Kidney glomerular epithelial cell (primary cell): ENCODE data around the gene PDGFA.
A peak's percentile ranks its signal among the peaks of the same experiment; 100 is the strongest.

Source experiments
- DNase-seq: peaks from one replicate; lab custom pipeline; 2025; lab: John Stamatoyannopoulos, UW

Gene PDGFA

DNA sequence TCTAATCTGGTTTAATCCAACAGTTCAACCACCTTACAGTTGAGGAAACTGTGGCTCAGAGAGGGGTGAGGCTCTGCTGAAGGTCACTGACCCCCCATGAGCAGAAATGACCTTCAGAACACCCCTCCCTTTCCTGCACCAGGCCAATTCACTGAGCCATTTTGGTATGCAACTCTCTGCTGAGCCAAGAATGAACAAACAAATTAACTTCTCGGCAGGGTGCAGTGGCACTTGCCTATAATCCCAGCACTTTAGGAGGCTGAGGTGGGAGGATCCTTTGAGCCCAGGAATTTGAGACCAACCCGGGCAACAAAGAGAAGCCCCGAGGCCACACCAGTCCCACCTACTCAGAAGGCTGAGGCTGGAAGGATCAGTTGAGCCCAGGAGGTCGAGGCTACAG is 29.8 kb downstream of the PDGFA start:
- no peak for DNase-seq

DNA sequence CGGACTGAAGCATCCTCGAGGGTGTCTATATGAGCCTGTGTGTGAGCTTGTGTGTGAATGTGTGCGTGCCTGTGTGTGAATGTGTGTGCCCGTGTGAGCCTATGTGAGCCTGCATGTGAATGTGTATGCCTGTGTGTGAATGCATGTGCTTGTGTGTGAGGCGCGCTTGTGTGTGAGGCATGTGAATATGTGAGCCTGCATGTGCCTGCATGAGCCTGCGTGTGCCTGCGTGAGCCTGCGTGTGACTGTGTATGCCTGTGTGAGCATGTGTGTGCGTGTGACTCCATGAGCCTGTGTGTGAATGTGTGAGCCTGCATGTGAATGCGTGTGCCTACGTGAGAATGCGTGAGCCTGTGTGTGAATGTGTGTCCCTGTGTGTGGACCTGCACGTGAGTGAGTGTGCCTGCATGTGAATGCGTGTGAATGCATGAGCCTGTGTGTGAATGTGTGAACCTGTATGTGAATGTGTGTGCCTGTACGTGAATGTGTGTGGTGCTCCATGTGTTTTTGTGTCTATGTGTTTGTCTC is 33.4 kb downstream of the PDGFA start:
- DNase-seq, result no peak

DNA sequence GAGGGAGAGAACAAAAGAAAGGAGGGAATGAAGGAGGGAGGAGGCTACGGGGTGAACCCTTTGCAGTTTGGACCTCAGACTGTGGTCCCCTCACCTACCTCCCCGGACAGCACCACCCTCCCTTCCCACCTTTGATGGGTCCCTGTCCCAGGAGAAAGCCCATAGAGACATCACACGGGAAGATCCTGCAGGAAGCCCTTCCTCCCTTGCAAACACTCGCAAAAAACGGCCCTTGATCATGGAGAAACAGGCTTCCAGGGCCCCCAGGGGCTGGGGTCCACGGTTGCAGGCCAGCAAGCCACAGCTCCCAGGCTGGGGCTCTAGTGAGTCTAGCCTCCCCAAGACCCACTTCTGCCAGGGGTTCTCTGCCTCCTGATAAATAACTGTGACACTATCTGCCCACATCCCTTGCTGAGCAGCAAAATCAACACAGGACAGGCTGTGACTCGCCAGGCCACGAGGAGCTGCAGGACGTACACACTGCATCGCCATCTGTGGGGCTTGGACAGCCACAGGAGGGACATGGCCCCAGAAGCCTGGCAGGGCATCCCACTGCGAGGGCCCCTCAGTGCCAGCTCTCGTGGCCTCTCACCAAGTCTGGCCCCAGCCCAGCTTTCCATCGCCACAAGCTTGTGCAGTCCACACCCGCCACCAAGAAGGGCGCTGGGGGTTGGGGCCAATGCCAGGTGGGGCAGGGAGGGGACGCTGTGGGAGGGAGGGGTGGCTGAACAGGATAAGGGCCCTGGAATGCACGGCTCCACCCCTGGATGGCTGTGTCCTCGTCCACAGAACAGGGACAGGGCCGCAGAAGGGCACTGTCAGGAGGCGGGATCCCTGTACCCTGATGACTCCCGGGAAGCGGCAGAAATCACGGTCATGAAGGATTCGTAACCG is 34.2 kb downstream of the PDGFA start:
- no peak for DNase-seq

DNA sequence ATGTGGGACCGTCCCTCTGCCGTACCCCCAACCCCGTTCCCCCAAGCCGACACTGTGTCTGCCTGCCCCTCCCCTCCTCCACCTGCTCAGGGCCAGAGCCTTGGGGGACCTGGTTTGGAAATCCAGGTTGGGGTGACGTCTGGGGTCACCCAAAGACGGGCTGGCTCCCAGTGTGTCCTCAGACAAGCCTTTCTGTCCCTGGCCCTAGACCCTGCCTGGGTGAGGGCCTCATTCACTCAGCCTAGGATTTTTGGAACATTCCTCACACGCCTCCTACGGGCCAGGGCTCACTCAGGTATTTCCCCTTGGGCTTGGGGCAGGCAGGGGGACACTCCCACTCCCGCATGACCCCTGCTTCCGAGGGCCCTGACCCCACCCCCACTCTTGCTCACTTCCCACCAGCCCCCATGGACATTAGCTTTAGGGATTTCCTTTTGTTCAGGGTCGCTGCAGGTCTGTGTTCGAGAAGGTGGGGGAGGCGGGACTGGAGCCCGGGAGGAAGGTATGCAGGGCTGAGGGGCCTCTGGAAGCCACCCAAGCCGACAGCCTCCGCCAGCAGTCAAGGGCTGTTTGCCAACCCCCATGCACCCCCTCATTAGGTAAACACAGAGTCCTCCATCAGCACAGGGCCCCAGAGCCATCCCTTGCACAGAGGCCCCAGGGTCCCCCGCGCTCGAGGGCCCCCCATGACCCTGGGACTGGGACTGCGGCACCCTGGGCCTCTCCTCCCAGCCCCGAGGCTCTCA is 35.1 kb downstream of the PDGFA start:
- DNase-seq, result no peak

DNA sequence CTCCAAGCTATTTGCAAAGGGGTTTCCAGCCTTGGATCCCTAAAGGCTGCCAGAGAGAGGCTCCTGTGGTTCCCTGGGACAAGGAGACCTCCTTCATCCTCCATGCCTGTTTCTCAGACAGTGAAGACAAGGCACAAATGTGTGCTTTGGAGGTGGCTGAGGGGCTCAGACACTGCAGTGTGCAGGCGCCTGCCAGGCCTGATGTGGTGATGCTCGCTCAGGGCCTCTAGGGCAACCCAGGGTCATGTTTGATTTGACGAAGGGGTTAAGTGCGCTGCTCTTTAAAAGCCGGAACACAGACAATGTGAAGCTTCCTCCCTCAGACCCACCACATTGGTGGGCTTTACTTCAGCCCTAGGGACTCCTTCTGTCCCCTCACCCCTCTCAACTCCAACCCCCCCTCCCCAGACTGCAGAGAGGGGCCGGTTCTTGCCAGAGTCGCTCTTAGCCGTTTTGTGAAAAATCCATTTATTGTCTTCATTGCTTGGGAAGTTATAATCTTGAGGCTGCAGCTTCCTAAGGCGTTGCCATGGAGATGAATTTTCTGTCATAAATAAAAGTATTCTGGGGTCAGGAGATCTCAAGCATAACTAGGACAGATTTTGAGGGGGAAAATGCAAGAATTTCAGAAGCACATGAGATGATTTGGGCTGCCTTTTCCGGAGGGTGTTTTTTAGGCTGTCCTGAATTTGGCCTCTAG is 35.8 kb downstream of the PDGFA start:
- DNase-seq, result no peak

DNA sequence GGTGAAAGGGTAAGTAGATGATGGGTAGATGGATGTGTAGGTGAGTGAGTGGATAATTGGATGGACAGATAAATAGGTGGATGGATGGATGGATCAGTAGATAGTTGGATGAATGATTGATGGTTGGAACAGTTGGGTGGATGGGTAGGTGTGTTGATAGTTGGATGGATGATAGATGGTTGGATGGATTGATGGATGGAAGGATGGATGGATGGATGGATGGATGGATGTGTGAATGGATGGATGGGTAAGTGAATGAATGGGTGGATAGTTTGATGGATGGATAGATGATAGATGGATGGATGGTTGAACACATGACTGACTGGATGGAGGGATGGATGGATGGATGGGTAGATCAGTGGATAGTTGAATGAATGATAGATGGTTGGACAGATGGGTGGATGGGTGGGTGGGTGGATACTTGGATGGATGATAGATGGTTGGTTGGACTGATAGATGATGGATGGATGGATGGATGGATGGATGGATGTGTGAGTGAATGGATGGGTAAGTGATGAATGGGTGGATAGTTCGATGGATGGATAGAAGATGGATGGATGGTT is 37.0 kb downstream of the PDGFA start:
- no peak for DNase-seq

DNA sequence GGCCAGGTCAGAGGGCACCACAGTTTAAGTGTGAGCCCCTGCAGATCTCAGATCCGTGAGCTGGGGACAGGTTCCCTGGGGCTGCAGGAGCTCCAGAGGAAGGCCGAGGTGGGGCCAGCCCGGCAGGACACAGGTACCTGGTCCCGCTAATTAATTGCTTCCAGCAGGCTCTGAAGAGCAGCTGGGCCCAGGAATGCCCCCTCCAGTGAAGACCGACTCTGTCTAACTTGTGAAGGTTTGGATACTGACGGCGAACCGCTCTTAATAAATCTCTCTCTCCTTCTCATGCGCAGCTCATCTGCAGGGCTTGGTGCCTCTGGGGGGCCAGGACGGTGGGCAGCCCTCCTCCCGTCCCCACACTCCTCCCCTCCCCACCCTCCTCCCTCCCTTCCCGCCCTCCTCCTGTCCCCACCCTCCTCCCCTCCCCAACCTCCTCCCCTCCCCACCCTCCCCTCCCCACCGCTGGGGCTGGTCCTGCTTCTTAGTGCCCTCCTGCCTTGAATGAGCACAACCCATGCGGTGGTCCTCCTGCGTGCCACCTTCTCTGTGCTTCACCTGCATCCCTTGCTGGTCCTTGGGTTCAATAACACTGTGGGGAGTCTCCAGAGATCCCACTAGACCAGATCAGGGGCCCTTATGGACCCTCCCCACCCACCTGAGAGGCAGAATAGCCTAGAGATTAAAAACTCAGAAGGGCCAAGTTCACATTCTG is 38.3 kb downstream of the PDGFA start:
- DNase-seq, result no peak

DNA sequence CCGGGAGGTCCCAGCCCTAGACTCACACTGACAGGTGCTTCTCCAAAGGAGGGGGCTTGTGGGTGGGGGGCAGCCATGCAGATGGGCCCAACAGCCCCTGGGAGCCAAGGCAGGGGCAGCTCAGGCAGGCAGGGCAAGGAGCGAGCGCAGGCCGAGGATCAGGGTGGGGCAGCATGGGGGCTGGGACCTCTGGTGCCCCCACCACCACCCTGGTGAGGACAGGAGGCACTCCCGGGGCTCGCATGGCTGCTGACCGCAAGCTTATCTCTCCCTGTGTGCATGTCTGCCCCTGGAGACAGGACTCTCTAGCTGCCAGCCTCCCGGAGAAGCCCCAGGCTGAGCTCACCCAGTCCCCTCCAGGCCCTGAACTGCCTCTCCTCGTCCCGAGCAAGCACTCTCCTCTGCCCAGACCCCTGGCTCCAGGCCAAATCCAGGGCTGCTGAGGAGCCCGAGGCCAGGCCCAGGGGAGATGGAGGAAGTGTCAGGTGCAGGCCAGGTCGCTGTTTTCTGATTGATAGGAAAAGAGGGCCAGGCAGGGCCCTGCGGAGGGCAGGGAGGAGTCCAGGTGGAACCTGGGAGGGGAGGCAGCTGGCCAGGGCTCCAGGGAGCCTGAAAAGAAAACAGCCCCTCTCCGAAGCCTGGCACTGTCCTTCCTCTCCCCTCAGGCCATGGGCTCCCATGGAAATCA is 39.0 kb downstream of the PDGFA start:
- DNase-seq, result no peak

DNA sequence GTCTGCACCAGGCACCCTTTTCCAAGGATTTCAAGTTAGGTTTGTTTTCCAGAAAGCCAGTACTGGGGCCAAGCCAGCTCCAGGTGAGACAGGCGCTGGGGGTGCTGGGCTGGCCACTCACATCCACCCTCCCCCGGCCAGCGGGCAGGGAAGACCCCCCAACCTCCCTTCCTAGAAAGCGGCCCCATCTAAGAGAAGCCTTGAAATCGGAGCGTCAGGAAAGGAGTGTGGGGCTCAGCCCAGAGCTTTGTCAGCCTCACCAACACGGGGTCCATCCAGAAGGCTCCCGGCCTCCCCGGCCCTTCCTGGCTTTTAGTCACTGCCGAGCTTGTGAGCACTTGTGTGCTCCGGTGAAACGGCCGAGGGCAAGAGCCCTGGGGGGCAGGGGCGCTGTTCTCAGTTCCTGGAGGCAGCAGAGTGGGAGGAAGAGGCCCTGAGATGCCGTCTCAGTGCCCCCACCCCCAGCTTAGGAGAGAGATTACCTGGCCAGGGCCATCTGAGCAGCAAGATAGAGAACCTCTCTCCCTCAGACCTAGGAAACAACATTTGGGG is 39.6 kb downstream of the PDGFA start:
- no peak for DNase-seq

DNA sequence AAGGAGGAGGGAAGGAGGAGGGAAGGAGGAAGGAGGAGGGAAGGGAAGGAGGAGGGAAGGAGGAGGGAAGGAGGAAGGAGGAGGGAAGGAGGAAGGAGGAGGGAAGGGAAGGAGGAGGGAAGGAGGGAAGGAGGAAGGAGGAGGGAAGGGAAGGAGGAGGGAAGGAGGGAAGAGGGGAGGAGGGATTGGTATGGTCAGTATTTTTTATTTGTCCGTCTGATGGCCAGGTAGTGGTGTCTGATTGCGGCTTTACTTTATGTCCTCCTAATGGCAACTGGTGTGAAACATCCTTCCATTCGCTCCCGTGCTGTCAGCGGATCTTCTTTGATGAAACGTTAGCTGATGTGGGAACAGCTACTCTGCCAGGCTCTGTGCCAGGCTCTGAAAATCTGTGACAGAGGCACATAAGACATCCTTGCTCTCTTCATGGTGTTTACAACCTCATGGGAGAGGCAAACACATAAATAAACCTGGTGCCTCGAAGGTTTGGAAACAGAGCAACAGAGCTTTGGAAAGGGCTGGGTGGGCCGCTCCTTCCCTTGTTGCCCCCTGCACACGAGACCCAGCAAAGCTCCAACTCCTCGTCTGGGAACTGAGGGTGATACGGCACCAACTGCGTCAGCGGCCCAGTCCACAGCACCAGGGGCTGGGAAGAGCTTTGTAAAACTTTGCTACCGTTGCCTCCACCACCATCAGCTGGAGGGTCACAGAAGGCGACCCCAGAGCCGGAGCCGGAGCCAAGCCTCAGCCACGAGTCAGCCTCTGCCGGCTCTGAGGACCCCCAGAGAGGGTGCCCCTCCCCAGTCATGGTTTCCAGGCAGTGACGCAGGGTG is 40.3 kb downstream of the PDGFA start:
- DNase-seq, result no peak

DNA sequence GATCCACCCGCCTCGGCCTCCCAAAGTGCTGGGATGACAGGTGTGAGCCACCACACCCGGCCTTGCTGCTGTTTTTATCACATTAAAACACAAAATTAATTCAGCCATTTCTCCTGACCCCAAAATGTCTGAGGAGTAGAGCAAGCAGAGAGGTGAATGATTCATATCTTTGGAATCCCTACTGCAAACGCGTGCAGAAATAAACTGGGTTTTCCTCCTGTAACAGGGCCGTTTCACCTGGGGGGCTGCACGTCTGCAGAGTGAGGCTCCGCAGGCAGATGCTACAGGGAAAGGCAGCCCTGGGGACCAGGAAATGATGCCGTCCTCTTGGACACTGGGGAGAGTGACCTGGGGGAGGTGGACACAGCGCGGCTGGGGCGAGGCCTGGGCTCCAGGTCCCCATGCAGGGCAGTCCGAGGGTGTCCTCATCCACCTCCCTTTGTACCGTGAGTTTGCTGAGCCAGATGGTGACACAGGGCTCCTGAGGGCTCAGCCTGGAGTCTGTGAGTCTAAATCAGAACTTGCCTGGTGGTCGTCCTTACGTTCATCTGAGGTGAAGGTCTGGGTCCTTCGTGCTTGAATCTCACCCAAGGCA is 41.9 kb downstream of the PDGFA start:
- peak; percentile 23 for DNase-seq

DNA sequence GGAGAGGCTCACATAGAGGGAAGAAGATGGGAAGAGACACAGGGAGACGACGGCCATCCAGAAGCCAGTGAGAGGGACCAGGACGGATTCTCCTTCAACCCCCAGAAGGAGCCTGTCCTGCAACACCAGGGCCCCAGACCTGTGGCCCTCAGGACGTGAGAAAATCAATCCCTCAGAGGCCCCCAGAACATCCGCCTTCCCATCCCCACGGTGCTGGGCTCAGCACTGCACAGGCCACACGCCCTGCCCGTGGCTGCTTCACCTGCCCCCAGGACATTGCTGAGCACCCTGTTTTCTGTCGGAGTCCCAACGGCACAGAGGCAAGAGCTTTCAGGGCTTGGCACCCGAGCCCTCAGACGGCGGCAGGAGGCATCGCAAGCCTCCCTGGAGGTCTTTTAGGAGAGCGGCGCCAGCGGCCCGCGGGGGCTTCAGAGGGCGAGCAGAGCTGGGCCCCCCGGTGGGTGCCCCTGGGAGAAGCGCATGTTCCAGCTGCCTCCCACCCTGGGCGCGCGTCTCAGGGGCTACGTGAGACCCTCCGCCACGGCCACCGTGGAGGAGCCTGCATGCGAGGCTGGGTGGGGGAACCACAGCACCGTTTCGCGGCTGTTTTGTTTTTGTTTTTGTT is 42.8 kb downstream of the PDGFA start:
- no peak for DNase-seq

DNA sequence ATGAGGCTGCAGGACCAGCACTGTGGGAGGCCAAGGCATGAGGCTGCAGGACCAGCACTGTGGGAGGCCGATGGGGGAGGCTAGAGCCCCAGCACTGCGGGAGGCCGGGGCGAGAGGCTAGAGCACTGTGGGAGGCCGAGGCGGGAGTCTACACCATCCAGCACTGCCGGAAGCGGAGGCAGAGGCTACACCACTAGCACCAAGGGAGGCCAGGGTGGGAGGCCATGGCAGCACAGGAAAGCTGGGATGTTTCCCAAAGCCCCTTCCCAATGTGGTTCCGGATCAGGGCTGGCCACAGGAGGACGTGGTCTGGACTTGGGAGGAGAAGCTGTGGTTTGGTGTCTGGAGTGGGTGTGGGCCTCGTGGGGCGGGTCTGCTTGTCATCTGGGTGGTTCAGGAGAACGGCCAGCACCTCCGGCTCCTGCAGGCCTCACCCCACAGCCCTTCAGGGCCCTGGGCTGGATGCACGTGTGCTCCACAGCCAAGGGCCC is 43.6 kb downstream of the PDGFA start:
- no peak for DNase-seq

DNA sequence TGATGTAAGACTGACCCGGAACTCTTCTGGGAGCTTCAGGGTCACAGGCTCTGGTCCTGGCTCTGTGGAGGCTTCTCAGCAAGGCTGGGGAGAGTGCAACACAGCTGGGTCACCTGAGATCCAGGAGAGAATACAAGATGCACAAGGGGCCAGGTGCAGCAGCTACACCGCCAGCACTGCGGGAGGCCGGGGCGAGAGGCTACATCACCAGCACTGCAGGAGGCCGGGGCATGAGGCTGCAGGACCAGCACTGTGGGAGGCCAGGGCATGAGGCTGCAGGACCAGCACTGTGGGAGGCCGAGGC is 44.3 kb downstream of the PDGFA start:
- no peak for DNase-seq

DNA sequence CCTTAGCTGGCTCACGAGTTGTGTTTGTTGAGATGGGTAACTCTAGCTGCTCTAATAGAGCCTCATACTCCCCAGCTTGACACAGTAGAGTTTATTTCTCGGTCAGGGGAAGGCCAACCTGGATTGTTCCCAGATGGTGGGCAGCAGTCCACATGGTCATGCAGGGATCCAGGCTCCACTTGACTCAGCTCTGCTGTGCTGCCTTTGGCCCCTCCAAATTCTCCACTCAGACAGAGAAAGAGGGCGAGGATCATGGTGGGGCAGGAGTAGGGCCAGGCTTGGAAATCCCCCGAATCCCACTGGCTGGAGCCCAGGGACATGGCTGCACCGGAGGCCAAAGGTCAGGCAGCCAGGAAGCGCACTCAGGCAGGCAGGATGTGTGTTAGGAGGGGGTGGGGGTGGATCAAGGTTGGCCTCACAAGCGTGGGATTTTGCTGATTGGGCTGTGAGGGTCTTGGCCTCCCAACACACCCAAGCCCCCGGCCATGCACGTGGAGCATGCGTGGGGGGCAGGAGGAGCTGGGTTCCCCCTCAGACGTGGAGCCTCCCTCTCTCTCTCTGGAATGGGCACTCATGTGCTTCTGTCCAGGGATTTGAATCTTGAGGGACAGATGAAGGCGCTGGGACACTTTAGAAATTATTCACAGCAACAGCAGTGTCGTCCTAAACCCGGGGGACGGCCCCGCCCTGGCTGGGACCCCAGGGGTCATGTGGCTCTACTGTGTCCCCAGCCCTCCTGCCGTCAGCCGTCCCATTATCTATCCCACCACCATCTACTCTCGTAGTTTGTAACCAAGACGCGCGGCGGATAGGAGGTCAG is 44.8 kb downstream of the PDGFA start:
- DNase-seq, result no peak

DNA sequence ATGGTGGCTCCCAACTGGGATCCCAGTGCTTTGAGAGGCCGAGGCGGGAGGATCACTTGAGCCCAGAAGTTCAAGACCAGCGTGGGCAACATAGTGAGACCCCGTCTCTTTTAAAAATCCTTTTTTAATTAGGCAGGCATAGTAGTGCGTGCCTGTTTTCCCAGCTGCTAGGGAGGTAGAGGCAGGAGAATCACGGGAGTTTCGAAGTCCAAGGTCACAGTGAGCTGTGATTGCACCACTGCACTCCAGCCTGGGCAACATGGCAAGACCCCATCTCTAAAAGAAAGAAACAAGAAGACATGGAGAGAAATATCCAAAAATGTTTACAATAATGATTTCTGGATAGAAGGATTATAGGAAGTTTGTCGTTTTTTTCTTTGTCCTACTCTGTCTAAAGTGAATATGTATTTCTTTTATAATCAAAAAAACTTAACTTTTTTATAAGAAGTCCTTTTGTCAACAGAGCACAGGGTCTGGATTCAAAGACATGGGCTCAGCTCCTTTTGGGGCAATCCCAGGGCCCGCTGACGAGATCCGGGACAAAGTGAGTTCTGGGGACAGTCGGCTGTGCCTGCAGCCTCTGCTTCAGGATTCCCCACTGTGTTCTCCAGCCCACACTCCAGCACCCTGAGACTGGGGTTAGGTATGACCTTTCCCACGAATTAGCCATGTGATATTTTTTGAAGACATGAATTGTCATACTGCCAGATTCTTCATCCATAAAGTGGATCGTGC is 45.6 kb downstream of the PDGFA start:
- DNase-seq, result no peak

DNA sequence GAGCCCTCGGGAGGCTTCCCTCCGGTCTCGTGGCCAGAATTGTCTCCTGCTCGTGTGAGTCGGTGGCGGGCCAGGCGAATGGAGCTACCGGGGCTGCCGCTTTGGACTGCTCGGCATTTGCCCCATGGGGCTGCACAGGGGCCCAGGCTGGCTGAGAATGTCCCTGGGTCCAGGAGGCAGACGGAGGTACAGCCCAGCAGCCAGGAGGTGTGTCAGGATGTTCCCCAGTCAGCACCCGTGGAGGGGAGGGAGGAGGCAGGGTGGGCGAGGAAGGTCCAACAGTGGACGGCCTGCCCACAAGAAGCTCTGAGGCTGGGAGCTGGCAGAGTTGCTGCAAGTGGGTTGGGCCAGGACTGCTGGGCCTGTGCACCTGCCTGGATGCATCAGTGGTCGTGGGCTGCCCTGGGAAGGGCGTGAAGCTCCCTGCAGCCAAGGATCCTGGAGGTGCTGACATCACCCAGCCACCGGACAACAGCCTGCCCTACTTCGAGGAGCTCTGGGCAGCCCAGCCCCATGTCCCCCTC is 46.4 kb downstream of the PDGFA start:
- DNase-seq, result no peak
